ENCODE results near the gene MATN3. TPM values are rescaled to one million over a fixed set of nuclear protein-coding genes. Genes with fewer than 3 reads are reported as not detected.

Gene MATN3
- polyA plus RNA-seq, 3 donors: not detected

DNA sequence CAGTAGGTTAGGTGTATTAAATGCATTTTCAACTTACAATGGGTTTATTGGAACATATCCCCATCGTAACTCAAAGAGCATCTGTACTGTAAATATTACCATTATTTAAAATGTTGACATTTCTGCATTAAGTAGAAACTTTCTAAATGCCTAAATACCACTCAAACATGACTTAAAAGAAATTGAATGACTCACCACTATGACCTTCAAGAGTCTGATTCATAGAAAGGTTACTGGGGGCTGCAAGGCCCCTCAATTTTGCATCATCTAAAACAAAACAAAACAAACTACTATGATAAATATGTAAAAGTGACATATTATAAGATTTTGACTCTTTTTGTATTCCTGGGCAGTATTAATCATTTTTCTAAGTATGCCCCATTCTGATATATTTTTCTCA, 30.2 kb downstream of the MATN3 start:
- intact Hi-C loops (cut with micrococcal nuclease): no loop called here
- Histone ChIP-seq H3K9me3 (replicated peaks in 1 of 2; ENCODE audit: control insufficient read depth in 1 of 2, insufficient read depth in 1 of 2, low read length in 2 of 2) (no peaks in the 10 kb centered on the region), H4K20me1 (ENCODE audit: insufficient read depth, low read length) (no peaks in the 10 kb centered on the region), H3K9ac (ENCODE audit: insufficient read depth, low read length, poor library complexity, severe bottlenecking) (no peak overlapping the region), H3K4me2 (replicated peaks; ENCODE audit: extremely low read depth, low read length, poor library complexity, severe bottlenecking) (no peak overlapping the region), H3K4me3 (replicated peaks in 1 of 3; ENCODE audit: low read depth in 2 of 3, low read length in 3 of 3) (no peak overlapping the region), H3K27ac (ENCODE audit: low read depth in 1 of 2, low read length in 2 of 2) (no peak overlapping the region), H3K27me3 (ENCODE audit: control insufficient read depth in 2 of 2, insufficient read depth in 2 of 2, low read length in 2 of 2) (no peaks in the 10 kb centered on the region), H3K79me2 (ENCODE audit: insufficient read depth, low read length) (no peaks in the 10 kb centered on the region), H3K4me1 (ENCODE audit: control insufficient read depth in 1 of 2, insufficient read depth in 2 of 2, low read length in 2 of 2) (no peaks in the 10 kb centered on the region), H2AFZ (ENCODE audit: insufficient read depth, low read depth, low read length, poor library complexity, severe bottlenecking) (no peak overlapping the region), H3K36me3 (replicated peaks in 1 of 2; ENCODE audit: control insufficient read depth in 1 of 2, insufficient read depth in 2 of 2, low read length in 2 of 2) (peaks cover 0 to 2% of the 10 kb centered on the region in 2 donors)
- WGBS (ENCODE audit: insufficient coverage): no CpG with 5 or more reads among the region's 1 CpG
- no peak for DNase-seq
- H3K27ac Mint-ChIP-seq: no peak overlapping the region
- H3K9me3 Mint-ChIP-seq: no peaks in the 10 kb centered on the region
- peaks cover 2 to 7% of the 10 kb centered on the region in 2 donors for H3K36me3 Mint-ChIP-seq
- H3K4me3 Mint-ChIP-seq: no peak overlapping the region
- no peak for TF ChIP-seq CTCF (IDR thresholded peaks at IDR 0.05)
- no peaks in the 10 kb centered on the region for H3K27me3 Mint-ChIP-seq (ENCODE audit: low read depth in 3 of 3)
- H3K4me1 Mint-ChIP-seq: no peaks in the 10 kb centered on the region

- Mint-ChIP-seq H3K27me3 (ENCODE audit: low read depth in 3 of 3) (no peaks in the 10 kb centered on the region), H3K36me3 (peaks cover 2 to 7% of the 10 kb centered on the region in 2 donors), H3K4me1 (no peaks in the 10 kb centered on the region), H3K27ac (no peak overlapping the region), H3K9me3 (no peaks in the 10 kb centered on the region), H3K4me3 (no peak overlapping the region)
- DNase-seq: no peak
- Histone ChIP-seq H3K4me1 (ENCODE audit: control insufficient read depth in 1 of 2, insufficient read depth in 2 of 2, low read length in 2 of 2) (no peaks in the 10 kb centered on the region), H2AFZ (ENCODE audit: insufficient read depth, low read depth, low read length, poor library complexity, severe bottlenecking) (no peak overlapping the region), H3K9ac (ENCODE audit: insufficient read depth, low read length, poor library complexity, severe bottlenecking) (no peak overlapping the region), H3K79me2 (ENCODE audit: insufficient read depth, low read length) (no peaks in the 10 kb centered on the region), H3K27ac (ENCODE audit: low read depth in 1 of 2, low read length in 2 of 2) (no peak overlapping the region), H4K20me1 (ENCODE audit: insufficient read depth, low read length) (no peaks in the 10 kb centered on the region), H3K4me2 (replicated peaks; ENCODE audit: extremely low read depth, low read length, poor library complexity, severe bottlenecking) (no peak overlapping the region), H3K36me3 (replicated peaks in 1 of 2; ENCODE audit: control insufficient read depth in 1 of 2, insufficient read depth in 2 of 2, low read length in 2 of 2) (peaks cover 0 to 3% of the 10 kb centered on the region in 2 donors), H3K4me3 (replicated peaks in 1 of 3; ENCODE audit: low read depth in 2 of 3, low read length in 3 of 3) (no peak overlapping the region), H3K27me3 (ENCODE audit: control insufficient read depth in 2 of 2, insufficient read depth in 2 of 2, low read length in 2 of 2) (no peaks in the 10 kb centered on the region), H3K9me3 (replicated peaks in 1 of 2; ENCODE audit: control insufficient read depth in 1 of 2, insufficient read depth in 1 of 2, low read length in 2 of 2) (no peaks in the 10 kb centered on the region)
- WGBS (ENCODE audit: insufficient coverage): no CpG with 5 or more reads among the region's 1 CpG
- intact Hi-C loops (cut with micrococcal nuclease): no loop called here
- no peak for TF ChIP-seq CTCF (IDR thresholded peaks at IDR 0.05)
Observed at GRCh38 chr2:19979932-19980331, 32.5 kb downstream of the MATN3 start.

Data from CD14-positive monocyte (primary cell).